ENCODE measurements around the gene CSNK2B. TPM values are rescaled to one million over a fixed set of nuclear protein-coding genes. Genes with fewer than 3 reads are reported as not detected.
A peak's percentile ranks its signal among the peaks of the same experiment; 100 is the strongest.

CSNK2B gene
- polyA plus RNA-seq = 196 TPM
- long read RNA-seq, donor 1, transcript CSNK2B-203 (7 exons, 948 nt) = major isoform, 39 of 39 reads
- long read RNA-seq, donor 1, partial matches to known transcripts = 0 of 39 reads
- long read RNA-seq, donor 1, other reads (novel, unspliced or antisense) = 0 of 39 reads
- long read RNA-seq, donor 2, transcript CSNK2B-203 (7 exons, 948 nt) = major isoform, 76 of 89 reads
- long read RNA-seq, donor 2, partial matches to known transcripts = 8 of 89 reads
- long read RNA-seq, donor 2, other reads (novel, unspliced or antisense) = 0 of 89 reads
- long read RNA-seq, donor 3, transcript CSNK2B-203 (7 exons, 948 nt) = major isoform, 85 of 123 reads
- long read RNA-seq, donor 3, partial matches to known transcripts = 28 of 123 reads
- long read RNA-seq, donor 3, other reads (novel, unspliced or antisense) = 5 of 123 reads
- long read RNA-seq, donor 4, transcript CSNK2B-203 (7 exons, 948 nt) = major isoform, 9 of 10 reads
- long read RNA-seq, donor 4, partial matches to known transcripts = 0 of 10 reads
- long read RNA-seq, donor 4, other reads (novel, unspliced or antisense) = 0 of 10 reads
- long read RNA-seq, donor 5, transcript CSNK2B-203 (7 exons, 948 nt) = major isoform, 42 of 46 reads
- long read RNA-seq, donor 5, partial matches to known transcripts = 0 of 46 reads
- long read RNA-seq, donor 5, other reads (novel, unspliced or antisense) = 0 of 46 reads
- long read RNA-seq, donor 6, transcript CSNK2B-203 (7 exons, 948 nt) = major isoform, 67 of 97 reads
- long read RNA-seq, donor 6, partial matches to known transcripts = 27 of 97 reads
- long read RNA-seq, donor 6, other reads (novel, unspliced or antisense) = 0 of 97 reads
- long read RNA-seq, donor 7, transcript CSNK2B-203 (7 exons, 948 nt) = major isoform, 42 of 43 reads
- long read RNA-seq, donor 7, partial matches to known transcripts = 0 of 43 reads
- long read RNA-seq, donor 7, other reads (novel, unspliced or antisense) = 0 of 43 reads
- long read RNA-seq, donor 8, transcript CSNK2B-203 (7 exons, 948 nt) = major isoform, 104 of 114 reads
- long read RNA-seq, donor 8, partial matches to known transcripts = 0 of 114 reads
- long read RNA-seq, donor 8, other reads (novel, unspliced or antisense) = 5 of 114 reads
- long read RNA-seq, donor 9, transcript CSNK2B-203 (7 exons, 948 nt) = major isoform, 48 of 61 reads
- long read RNA-seq, donor 9, partial matches to known transcripts = 12 of 61 reads
- long read RNA-seq, donor 9, other reads (novel, unspliced or antisense) = 0 of 61 reads
- long read RNA-seq, donor 10, transcript CSNK2B-203 (7 exons, 948 nt) = major isoform, 84 of 92 reads
- long read RNA-seq, donor 10, partial matches to known transcripts = 5 of 92 reads
- long read RNA-seq, donor 10, other reads (novel, unspliced or antisense) = 0 of 92 reads
- long read RNA-seq, donor 11, transcript CSNK2B-203 (7 exons, 948 nt) = major isoform, 50 of 54 reads
- long read RNA-seq, donor 11, partial matches to known transcripts = 0 of 54 reads
- long read RNA-seq, donor 11, other reads (novel, unspliced or antisense) = 0 of 54 reads

GRCh38 chr6:31665501-31666336, at the start of gene CSNK2B:
TSS of gene CSNK2B (plus strand) at chr6:31666080. CDS start at chr6:31666832, 752 bp downstream.
- peak; percentile 97 to 98 for DNase-seq
- peaks cover 25% of the 10 kb centered on the region for H3K4me1 ChIP-seq (ENCODE audit: control insufficient read depth, insufficient read depth, low read length)
- no CpG with 5 or more reads among the region's 63 CpGs for WGBS (ENCODE audit: insufficient coverage, low lambda C conversion rate)
- peaks cover 50% of the 10 kb centered on the region for H3K36me3 ChIP-seq (ENCODE audit: control insufficient read depth, insufficient read depth, low read length)
- peak within 1 kb of the TSS; percentile 93 for H3K4me3 ChIP-seq (ENCODE audit: low read length)
- H3K27ac ChIP-seq (ENCODE audit: low read length) = peak within 1 kb of the TSS; percentile 97
- no peaks in the 10 kb centered on the region for H3K27me3 ChIP-seq (ENCODE audit: control insufficient read depth, insufficient read depth, low read length)
- no peaks in the 10 kb centered on the region for H3K9me3 ChIP-seq (ENCODE audit: control insufficient read depth, low read depth, low read length)

GRCh38 chr6:31617010-31617409, 48.9 kb upstream of the CSNK2B start:
- no peak overlapping the region for H3K27ac ChIP-seq (ENCODE audit: low read length)
- no CpG with 5 or more reads among the region's 2 CpGs for WGBS (ENCODE audit: insufficient coverage, low lambda C conversion rate)
- H3K4me3 ChIP-seq (ENCODE audit: low read length) = no peak overlapping the region

GRCh38 chr6:31619805-31620585, 45.9 kb upstream of the CSNK2B start:
- Histone ChIP-seq H3K9me3 (ENCODE audit: control insufficient read depth, low read depth, low read length) (no peaks in the 10 kb centered on the region), H3K27ac (ENCODE audit: low read length) (peak overlapping the region; percentile 98), H3K36me3 (ENCODE audit: control insufficient read depth, insufficient read depth, low read length) (peaks cover 25% of the 10 kb centered on the region), H3K4me1 (ENCODE audit: control insufficient read depth, insufficient read depth, low read length) (peaks cover 22% of the 10 kb centered on the region), H3K4me3 (ENCODE audit: low read length) (peak overlapping the region; percentile 92), H3K27me3 (ENCODE audit: control insufficient read depth, insufficient read depth, low read length) (no peaks in the 10 kb centered on the region)
- no CpG with 5 or more reads among the region's 50 CpGs for WGBS (ENCODE audit: insufficient coverage, low lambda C conversion rate)
- DNase-seq = peak; percentile 99 to 100

More at GRCh38 chr6:31617010-31617409, 48.9 kb upstream of the CSNK2B start:
- no peaks in the 10 kb centered on the region for H3K36me3 ChIP-seq (ENCODE audit: control insufficient read depth, insufficient read depth, low read length)
- H3K27me3 ChIP-seq (ENCODE audit: control insufficient read depth, insufficient read depth, low read length) = no peaks in the 10 kb centered on the region
- peaks cover 30% of the 10 kb centered on the region for H3K4me1 ChIP-seq (ENCODE audit: control insufficient read depth, insufficient read depth, low read length)
- DNase-seq = no peak
- H3K9me3 ChIP-seq (ENCODE audit: control insufficient read depth, low read depth, low read length) = no peaks in the 10 kb centered on the region

- peaks cover 32% of the 10 kb centered on the region for H3K36me3 ChIP-seq (ENCODE audit: control insufficient read depth, insufficient read depth, low read length)
- H3K27me3 ChIP-seq (ENCODE audit: control insufficient read depth, insufficient read depth, low read length) = no peaks in the 10 kb centered on the region
- no CpG with 5 or more reads among the region's 67 CpGs for WGBS (ENCODE audit: insufficient coverage, low lambda C conversion rate)
- H3K27ac ChIP-seq (ENCODE audit: low read length) = peak within 1 kb of the TSS; percentile 98
- H3K4me3 ChIP-seq (ENCODE audit: low read length) = peak within 1 kb of the TSS; percentile 92
- no peaks in the 10 kb centered on the region for H3K9me3 ChIP-seq (ENCODE audit: control insufficient read depth, low read depth, low read length)
- peak in 1 of 2 donors; percentile 49 for DNase-seq
- H3K4me1 ChIP-seq (ENCODE audit: control insufficient read depth, insufficient read depth, low read length) = peaks cover 16% of the 10 kb centered on the region
Measured at GRCh38 chr6:31620586-31621319, 45.1 kb upstream of the CSNK2B start, which contains the start of gene PRRC2A. TSS of gene PRRC2A (plus strand) at chr6:31620715. CDS start at chr6:31622790, 2,075 bp downstream.

GRCh38 chr6:31621320-31621939, 44.5 kb upstream of the CSNK2B start:
- Histone ChIP-seq H3K27me3 (ENCODE audit: control insufficient read depth, insufficient read depth, low read length) (no peaks in the 10 kb centered on the region), H3K4me3 (ENCODE audit: low read length) (peak overlapping the region; percentile 92), H3K36me3 (ENCODE audit: control insufficient read depth, insufficient read depth, low read length) (peaks cover 39% of the 10 kb centered on the region), H3K27ac (ENCODE audit: low read length) (peak overlapping the region; percentile 95), H3K4me1 (ENCODE audit: control insufficient read depth, insufficient read depth, low read length) (peaks cover 16% of the 10 kb centered on the region), H3K9me3 (ENCODE audit: control insufficient read depth, low read depth, low read length) (no peaks in the 10 kb centered on the region)
- 4% methylated on average over 9 of the region's 15 CpGs for WGBS (ENCODE audit: insufficient coverage, low lambda C conversion rate)
- DNase-seq = peak in 1 of 2 donors; percentile 28

- Histone ChIP-seq H3K9me3 (ENCODE audit: control insufficient read depth, low read depth, low read length) (no peaks in the 10 kb centered on the region), H3K4me3 (ENCODE audit: low read length) (peak overlapping the region; percentile 92), H3K27ac (ENCODE audit: low read length) (peak overlapping the region; percentile 95), H3K27me3 (ENCODE audit: control insufficient read depth, insufficient read depth, low read length) (no peaks in the 10 kb centered on the region), H3K36me3 (ENCODE audit: control insufficient read depth, insufficient read depth, low read length) (peaks cover 45% of the 10 kb centered on the region), H3K4me1 (ENCODE audit: control insufficient read depth, insufficient read depth, low read length) (peaks cover 16% of the 10 kb centered on the region)
- WGBS (ENCODE audit: insufficient coverage, low lambda C conversion rate) = 0% methylated on average over 1 of the region's 4 CpGs
- DNase-seq = peak in 1 of 2 donors; percentile 31
Measured at GRCh38 chr6:31621991-31622390, 43.9 kb upstream of the CSNK2B start.

- H3K36me3 ChIP-seq (ENCODE audit: control insufficient read depth, insufficient read depth, low read length) = peaks cover 52% of the 10 kb centered on the region
- H3K27ac ChIP-seq (ENCODE audit: low read length) = no peak overlapping the region
- H3K27me3 ChIP-seq (ENCODE audit: control insufficient read depth, insufficient read depth, low read length) = no peaks in the 10 kb centered on the region
- H3K9me3 ChIP-seq (ENCODE audit: control insufficient read depth, low read depth, low read length) = no peaks in the 10 kb centered on the region
- H3K4me3 ChIP-seq (ENCODE audit: low read length) = no peak overlapping the region
- no peak for DNase-seq
- peaks cover 16% of the 10 kb centered on the region for H3K4me1 ChIP-seq (ENCODE audit: control insufficient read depth, insufficient read depth, low read length)
- WGBS (ENCODE audit: insufficient coverage, low lambda C conversion rate) = no CpG with 5 or more reads among the region's 10 CpGs
Measured at GRCh38 chr6:31622684-31623091, 43.2 kb upstream of the CSNK2B start.

- WGBS (ENCODE audit: insufficient coverage, low lambda C conversion rate) = no CpG with 5 or more reads among the region's 10 CpGs
- no peak overlapping the region for H3K4me3 ChIP-seq (ENCODE audit: low read length)
- no peaks in the 10 kb centered on the region for H3K27me3 ChIP-seq (ENCODE audit: control insufficient read depth, insufficient read depth, low read length)
- no peaks in the 10 kb centered on the region for H3K9me3 ChIP-seq (ENCODE audit: control insufficient read depth, low read depth, low read length)
- no peak overlapping the region for H3K27ac ChIP-seq (ENCODE audit: low read length)
- peaks cover 66% of the 10 kb centered on the region for H3K36me3 ChIP-seq (ENCODE audit: control insufficient read depth, insufficient read depth, low read length)
- peaks cover 16% of the 10 kb centered on the region for H3K4me1 ChIP-seq (ENCODE audit: control insufficient read depth, insufficient read depth, low read length)
- no peak for DNase-seq
Measured at GRCh38 chr6:31624070-31624469, 41.8 kb upstream of the CSNK2B start.
